Fibroblast of villous mesenchyme (primary cell): ENCODE results near the gene THSD4. TPM values are rescaled to one million over a fixed set of nuclear protein-coding genes. Genes with fewer than 3 reads are reported as not detected.

Source experiments
- DNase-seq: peaks from one replicate; pipeline ENCODE4 v3.0.0-alpha.2; 2010; ENCODE audit warnings: low read depth
- H3K4me3 ChIP-seq: 2 replicates; pipeline ENCODE4 v1.5.1; 2011; ENCODE audit warnings: low read depth, mild to moderate bottlenecking, low read length
- total RNA-seq: library from RNA; depleted of rRNA; stranded (reverse); fragments of >200 nt; gene quantifications from 2 replicates; pipeline ENCODE4 v1.2.3, GENCODE V29; 2012
- TF ChIP-seq, protein P1 (sequence below): IDR thresholded peaks from 2 replicates; pipeline ENCODE4 v1.5.1; 2012; ENCODE audit warnings: low read depth, mild to moderate bottlenecking, low read length; ENCODE audit not compliant: insufficient read depth

THSD4 gene
- total RNA-seq, 1 donor, result 76.4 TPM

DNA sequence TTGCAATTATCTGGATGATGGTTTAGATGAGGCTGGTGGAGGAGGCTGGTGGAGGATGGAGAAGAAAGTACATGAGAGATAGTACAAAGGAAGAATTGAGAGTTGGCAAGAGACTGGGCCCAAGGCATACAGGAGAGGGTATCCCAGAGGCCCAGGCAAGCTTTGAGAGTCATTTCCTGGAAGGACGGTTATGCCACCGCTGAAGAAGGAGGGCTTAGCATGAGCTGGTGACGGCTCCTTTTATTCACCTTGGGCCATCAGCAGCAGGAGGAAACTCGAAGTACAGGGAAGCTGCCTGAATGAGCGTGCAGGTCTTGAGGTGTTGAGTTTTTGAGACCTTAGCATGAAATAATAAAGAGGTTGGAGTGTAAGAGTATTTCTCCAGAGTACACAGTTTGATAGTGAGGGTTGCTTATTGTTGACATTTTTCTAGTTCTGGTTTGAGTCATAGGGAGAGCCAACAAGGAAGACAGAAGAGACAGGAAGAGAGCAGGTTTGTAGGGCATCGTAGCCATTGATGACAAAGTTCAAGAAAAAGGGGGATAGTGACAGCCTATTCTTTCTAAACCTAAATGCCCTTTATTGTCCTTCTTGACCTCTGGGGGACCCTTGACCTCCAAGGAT is 13.8 kb downstream of the THSD4 start:
- TF ChIP-seq, protein P1, sequence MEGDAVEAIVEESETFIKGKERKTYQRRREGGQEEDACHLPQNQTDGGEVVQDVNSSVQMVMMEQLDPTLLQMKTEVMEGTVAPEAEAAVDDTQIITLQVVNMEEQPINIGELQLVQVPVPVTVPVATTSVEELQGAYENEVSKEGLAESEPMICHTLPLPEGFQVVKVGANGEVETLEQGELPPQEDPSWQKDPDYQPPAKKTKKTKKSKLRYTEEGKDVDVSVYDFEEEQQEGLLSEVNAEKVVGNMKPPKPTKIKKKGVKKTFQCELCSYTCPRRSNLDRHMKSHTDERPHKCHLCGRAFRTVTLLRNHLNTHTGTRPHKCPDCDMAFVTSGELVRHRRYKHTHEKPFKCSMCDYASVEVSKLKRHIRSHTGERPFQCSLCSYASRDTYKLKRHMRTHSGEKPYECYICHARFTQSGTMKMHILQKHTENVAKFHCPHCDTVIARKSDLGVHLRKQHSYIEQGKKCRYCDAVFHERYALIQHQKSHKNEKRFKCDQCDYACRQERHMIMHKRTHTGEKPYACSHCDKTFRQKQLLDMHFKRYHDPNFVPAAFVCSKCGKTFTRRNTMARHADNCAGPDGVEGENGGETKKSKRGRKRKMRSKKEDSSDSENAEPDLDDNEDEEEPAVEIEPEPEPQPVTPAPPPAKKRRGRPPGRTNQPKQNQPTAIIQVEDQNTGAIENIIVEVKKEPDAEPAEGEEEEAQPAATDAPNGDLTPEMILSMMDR, result no peak
- H3K4me3 ChIP-seq, result no peak overlapping the region
- DNase-seq, result no peak

DNA sequence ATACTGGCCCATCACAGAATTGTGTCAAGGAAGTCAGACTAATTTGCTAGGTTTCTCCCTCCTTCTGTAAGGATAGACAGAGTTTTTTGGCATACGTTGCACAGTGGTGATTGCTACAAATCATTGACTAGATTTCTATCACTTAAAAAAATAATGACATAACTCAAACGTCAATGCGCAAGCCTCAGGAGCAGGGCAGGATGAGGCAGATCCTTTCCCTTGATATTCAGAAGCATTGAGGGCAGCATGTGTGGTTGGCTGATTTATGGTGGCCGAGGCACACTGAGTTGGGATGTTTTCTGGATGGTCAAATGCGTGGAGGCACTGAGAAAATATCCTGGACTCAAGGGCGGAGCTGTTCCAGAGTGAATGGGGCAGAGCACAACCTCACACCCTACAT is 14.4 kb downstream of the THSD4 start:
- TF ChIP-seq, protein P1, result no peak
- no peak for DNase-seq
- no peak overlapping the region for H3K4me3 ChIP-seq

DNA sequence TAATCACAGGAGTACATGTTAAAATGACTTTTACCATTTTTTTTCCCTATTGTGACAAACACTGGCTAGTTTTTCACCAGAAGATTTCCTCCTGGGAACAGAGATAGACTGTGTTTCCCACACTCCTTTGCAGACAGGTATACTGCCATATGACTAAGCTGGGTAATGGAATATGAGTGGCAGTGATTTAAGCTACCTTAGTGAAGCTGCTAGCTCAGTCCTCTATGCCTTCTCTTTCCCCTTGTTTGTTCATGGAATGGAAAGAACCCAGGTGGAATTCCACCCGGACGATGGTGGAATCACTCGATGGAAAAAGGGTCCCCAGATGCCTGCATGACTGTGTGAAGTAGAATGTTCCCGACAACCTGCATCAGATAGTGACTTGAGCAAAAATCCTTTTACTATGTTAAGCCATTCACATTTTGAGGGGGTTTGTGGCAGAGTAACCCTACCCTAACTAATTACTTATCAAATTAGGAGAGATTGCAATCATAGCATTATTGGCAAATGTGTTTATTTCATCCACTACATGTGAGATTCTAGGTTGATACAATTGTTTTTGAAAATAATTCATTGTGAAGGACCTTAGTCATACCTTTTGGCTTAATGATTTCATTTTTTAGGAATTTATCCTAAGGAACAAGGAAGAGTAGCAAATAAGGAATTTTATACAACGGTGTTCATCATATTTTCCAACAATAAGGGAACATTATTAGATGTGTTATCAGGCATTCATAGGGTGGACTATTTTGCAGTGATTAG is 16.5 kb downstream of the THSD4 start:
- TF ChIP-seq, protein P1, result no peak

DNA sequence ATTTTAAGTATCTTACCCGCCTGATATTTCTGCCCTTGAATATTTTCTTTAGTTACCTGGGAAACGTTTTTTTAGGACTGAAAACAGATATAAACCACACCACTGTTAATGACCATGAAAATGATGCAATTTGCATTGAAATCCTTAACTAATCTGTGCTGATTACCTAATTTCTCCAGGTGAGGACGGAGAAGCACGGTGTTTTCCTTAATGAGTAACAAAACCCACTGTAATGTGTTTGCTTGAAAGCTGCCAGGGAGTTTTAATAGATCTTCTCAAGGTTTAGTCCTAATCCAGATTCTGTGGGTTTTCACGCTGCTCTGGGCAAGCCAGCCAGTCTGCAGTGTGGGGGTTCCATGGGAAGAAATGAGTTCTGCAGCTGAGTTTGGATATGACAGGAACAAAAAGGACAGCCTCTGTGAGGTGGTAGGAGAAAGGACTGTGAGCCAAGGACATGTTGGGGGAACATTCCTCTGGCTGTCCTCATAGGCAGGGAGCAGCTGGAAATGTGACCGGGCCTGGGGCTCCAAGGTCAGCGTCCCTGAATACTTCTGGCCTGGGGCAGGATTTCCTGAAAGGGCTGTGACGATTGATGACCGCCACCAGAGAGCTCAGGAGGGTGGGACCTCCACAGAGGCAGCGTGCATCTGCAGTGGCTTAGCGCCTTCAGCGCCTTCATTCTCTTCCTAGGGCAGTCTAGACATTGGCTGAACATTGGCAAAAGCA is 18.6 kb downstream of the THSD4 start:
- TF ChIP-seq, protein P1, result no peak

More for the DNA sequence above, 16.5 kb downstream of the THSD4 start:
- no peak overlapping the region for H3K4me3 ChIP-seq
- no peak for DNase-seq

DNA sequence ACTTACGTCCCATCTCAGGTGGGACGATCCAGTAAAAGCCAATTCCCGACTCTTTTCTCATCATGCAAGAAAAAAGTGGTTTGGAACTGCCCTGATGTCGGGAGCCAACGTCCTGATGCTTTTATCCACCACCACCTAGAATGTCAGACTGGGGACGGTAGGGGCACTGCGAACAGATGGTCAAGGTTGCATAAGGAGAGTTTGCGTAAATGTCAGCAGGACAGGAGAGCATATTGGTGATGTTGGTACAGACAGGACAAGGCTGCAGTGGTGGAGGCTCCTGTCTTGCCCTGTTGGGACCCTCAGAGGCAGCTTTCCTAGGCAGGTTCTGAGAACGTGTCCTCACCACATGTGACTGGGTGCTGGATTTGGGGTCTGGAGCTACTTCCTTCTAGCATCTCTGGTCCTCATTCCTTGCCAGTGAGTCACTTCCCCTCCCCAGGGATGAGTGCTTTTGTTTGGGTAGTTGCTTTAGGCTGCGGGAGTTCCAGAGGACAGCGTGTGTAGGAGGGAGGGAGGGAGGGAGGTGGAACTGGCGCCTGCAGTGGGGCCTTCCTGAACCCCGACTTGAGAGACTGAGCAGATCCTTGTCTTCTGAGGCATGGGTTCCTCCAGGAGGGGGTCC is 21.0 kb downstream of the THSD4 start:
- TF ChIP-seq, protein P1, result no peak
- no peak overlapping the region for H3K4me3 ChIP-seq
- DNase-seq, result peak; percentile 74

More for the DNA sequence above, 18.6 kb downstream of the THSD4 start:
- H3K4me3 ChIP-seq, result no peak overlapping the region
- DNase-seq, result no peak

DNA sequence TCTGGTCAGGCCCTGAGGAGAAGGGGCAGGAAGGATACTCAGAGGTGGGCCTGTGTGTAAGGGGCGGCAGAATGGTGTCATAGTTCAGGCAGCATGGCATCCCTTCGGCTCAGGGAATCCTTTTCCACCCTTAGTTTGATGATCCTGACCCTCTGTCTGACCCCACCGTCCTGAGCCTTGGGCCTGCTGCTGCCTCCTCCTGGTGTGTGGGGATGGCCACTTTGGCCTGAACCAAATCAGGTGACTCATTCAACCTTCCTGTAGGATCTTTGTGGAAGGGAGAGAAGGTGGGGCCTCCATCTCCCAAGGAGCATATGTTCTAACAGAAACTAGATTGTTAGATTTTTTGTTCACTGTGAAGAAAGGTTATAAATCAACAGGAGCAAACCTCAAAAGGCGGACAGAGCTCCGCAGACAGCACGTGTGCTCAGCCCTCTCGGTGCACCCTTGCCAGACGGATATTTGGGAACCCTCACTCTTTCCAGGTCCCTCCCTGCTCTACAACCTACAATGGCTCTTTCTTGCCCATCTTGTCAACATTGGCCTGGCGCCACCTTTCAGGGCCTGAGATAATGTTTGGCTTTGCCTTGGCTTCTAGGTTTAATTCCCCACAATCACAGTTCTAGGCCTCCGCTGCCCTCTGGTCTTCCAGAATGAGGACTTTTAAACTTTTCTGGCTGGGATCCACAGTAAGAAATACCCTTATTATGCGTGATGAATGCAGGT is 21.7 kb downstream of the THSD4 start:
- TF ChIP-seq, protein P1, result peak; percentile 12
- no peak for DNase-seq
- no peak overlapping the region for H3K4me3 ChIP-seq
